SK-N-MC (cell line): ENCODE measurements around the gene CRMP1.

Experiments
- EZH2 ChIP-seq: fragments of 200-600 bp; sonication (generic); IDR thresholded peaks from one replicate; pipeline ENCODE4 v1.6.1; 2017; ENCODE audit warnings: antibody characterized with exemption
- POLR2AphosphoS5 ChIP-seq: IDR thresholded peaks from 2 replicates; pipeline ENCODE4 v1.6.1; 2012; ENCODE audit warnings: mild to moderate bottlenecking, low read depth, low read length, borderline replicate concordance

DNA sequence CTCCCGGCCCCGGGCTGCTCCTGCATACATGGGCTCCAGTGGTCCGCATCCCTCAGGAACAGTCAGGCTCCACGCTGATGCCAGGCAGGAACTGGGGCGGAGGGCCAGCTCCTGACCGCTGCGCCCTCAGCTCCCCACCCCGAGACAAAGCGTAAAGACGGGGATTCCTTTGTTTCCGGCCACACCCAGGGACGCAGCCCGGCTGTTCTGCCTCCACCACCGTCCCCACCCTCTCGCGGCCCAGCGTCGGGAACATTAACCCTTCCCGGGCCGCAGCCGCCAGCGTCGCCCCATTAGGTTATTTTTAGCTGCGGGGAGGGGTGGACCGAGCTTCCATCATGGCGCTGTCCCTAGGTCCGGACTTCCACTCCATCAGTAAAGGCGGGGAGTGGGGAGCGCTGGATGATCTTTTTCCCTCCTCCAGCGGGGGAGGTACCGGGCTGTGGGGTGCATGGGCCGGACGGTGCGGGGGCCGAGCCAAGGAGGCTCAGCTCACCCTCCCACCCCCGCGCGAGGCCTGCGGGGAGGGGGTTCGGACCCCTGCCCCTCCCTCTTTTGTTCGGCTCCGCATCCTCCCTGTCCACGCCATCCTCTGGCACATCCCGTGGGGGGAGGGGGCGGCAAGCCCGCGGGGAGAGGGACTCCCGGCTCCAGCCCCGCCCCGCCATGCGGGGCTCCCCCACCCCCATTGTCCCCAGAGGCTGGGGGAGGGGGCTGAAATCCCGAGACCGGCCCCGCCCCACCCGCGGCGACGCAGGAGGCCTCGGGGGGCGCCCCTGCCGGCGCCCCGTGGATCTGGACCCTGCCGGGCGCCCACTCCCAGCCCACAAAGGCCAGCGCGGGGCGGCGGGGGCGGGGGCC, 5.3 kb downstream of the CRMP1 start:
- TF ChIP-seq EZH2: no peak
- no peak for TF ChIP-seq POLR2AphosphoS5
